HCT116 (cell line): ENCODE measurements around the gene CCDC57. TPM values are rescaled to one million over a fixed set of nuclear protein-coding genes. Genes with fewer than 3 reads are reported as not detected.

Experiments
- ATAC-seq: fragments of 200-7000 bp; cut with Tn5 transposase; 2 replicates; pipeline ENCODE4 v1.9.1; 2020; ENCODE audit warnings: mild to moderate bottlenecking, moderate library complexity
- BruUV-seq: library from RNA; stranded (reverse); fragments of 400-500 nt; replicated peaks from 2 replicates; lab custom pipeline; 2021; lab: Mats Ljungman, UMichigan
- CTCF ChIA-PET: fragments of 300-600 bp; sonication (Branson Sonifier 250); formaldehyde crosslinking; loops from one replicate; lab custom pipeline; 2021; ENCODE audit warnings: antibody characterized with exemption; lab: Charles Lee
- POLR2A ChIA-PET: fragments of 300-600, 350-600 bp; sonication (Branson Sonifier 250); formaldehyde crosslinking; loops from one replicate; lab custom pipeline; 2021; ENCODE audit warnings: antibody characterized with exemption; lab: Charles Lee
- RAD21 ChIA-PET, 2 experiments: fragments of 300-600 bp; sonication (Branson Sonifier 250); formaldehyde crosslinking; loops; one replicate each; lab custom pipeline; 2023; ENCODE audit warnings: low total read pairs in 2 of 2; ENCODE audit not compliant: uncharacterized antibody in 2 of 2, unreplicated experiment in 2 of 2, low non-redundant PET in 1 of 2; lab: Charles Lee
- DNase-seq: peaks from one replicate; pipeline ENCODE4 v3.0.0-alpha.2; 2010; ENCODE audit warnings: low read depth, low spot score
- H2AFZ ChIP-seq: fragments of 200-600 bp; shearing (Covaris generic), sonication (generic); 2 replicates; pipeline ENCODE4 v1.6.1; 2017; ENCODE audit warnings: low read depth, mixed run types, mixed read lengths, antibody characterized with exemption, low read length; ENCODE audit not compliant: poor library complexity, severe bottlenecking
- H3K27ac ChIP-seq: 2 replicates; pipeline ENCODE4 v1.5.1; 2012; ENCODE audit warnings: low read depth, low read length
- H3K27me3 ChIP-seq: fragments of 200-600 bp; sonication (generic); 2 replicates; pipeline ENCODE4 v1.6.1; 2016; ENCODE audit warnings: mixed run types, low read length, mixed read lengths; ENCODE audit not compliant: insufficient read depth
- H3K36me3 ChIP-seq, 2 experiments: fragments of 200-500 bp in 1 of 2; fragments of 200-600 bp in 1 of 2; sonication (Bioruptor generic) in 1 of 2; sonication (generic) in 1 of 2; 2 replicates each; pipeline versions ENCODE4 v1.5.1 to v1.6.1; 2014 to 2016; ENCODE audit warnings: low read length in 2 of 2, inconsistent platforms in 1 of 2, mixed read lengths in 1 of 2, mixed run types in 1 of 2; ENCODE audit not compliant: insufficient read depth in 2 of 2, control insufficient read depth in 1 of 2
- H3K4me1 ChIP-seq, 2 experiments: fragments of 200-600 bp in 1 of 2; sonication (generic) in 1 of 2; 2 replicates each; pipeline versions ENCODE4 v1.5.1 to v1.6.1; 2012 to 2017; ENCODE audit warnings: low read length in 2 of 2, inconsistent platforms in 1 of 2, mild to moderate bottlenecking in 1 of 2, mixed read lengths in 1 of 2, mixed run types in 1 of 2, moderate library complexity in 1 of 2; ENCODE audit not compliant: insufficient read depth in 2 of 2, control insufficient read depth in 1 of 2
- H3K4me2 ChIP-seq: fragments of 200-600 bp; sonication (generic); 2 replicates; pipeline ENCODE4 v1.6.1; 2017; ENCODE audit warnings: mixed run types, low read length, mixed read lengths
- H3K4me3 ChIP-seq, 2 experiments: fragments of 200-600 bp in 1 of 2; sonication (generic) in 1 of 2; replicated peaks in 1 of 2; 2 replicates each; pipeline ENCODE4 v1.5.1; 2011 to 2016; ENCODE audit warnings: low read length in 2 of 2, control low read depth in 1 of 2, low read depth in 1 of 2, mild to moderate bottlenecking in 1 of 2, mixed read lengths in 1 of 2, mixed run types in 1 of 2
- H3K79me2 ChIP-seq: fragments of 200-600 bp; sonication (generic); 2 replicates; pipeline ENCODE4 v1.6.1; 2017; ENCODE audit warnings: mild to moderate bottlenecking, mixed run types, low read length, moderate library complexity, mixed read lengths; ENCODE audit not compliant: insufficient read depth
- H3K9ac ChIP-seq: fragments of 200-600 bp; sonication (generic); 2 replicates; pipeline ENCODE4 v1.6.1; 2016; ENCODE audit warnings: low read length, mixed read lengths
- H3K9me2 ChIP-seq: fragments of 200-600 bp; sonication (generic), shearing (Covaris generic); 2 replicates; pipeline ENCODE4 v1.6.1; 2017; ENCODE audit warnings: mixed run types, mild to moderate bottlenecking, moderate library complexity; ENCODE audit not compliant: insufficient read depth
- H3K9me3 ChIP-seq, 2 experiments: fragments of 200-500 bp in 1 of 2; fragments of 200-600 bp in 1 of 2; sonication (Bioruptor generic) in 1 of 2; sonication (generic) in 1 of 2; 2 replicates each; pipeline ENCODE4 v1.6.1; 2014 to 2017; ENCODE audit warnings: low read length in 2 of 2, mixed read lengths in 2 of 2, inconsistent platforms in 1 of 2, low read depth in 1 of 2, mild to moderate bottlenecking in 1 of 2, mixed run types in 1 of 2, moderate library complexity in 1 of 2; ENCODE audit not compliant: control insufficient read depth in 1 of 2, insufficient read depth in 1 of 2
- H4K20me1 ChIP-seq: fragments of 200-600 bp; sonication (generic), shearing (Covaris generic); 2 replicates; pipeline ENCODE4 v1.6.1; 2017; ENCODE audit warnings: mixed run types, mild to moderate bottlenecking, moderate library complexity; ENCODE audit not compliant: insufficient read depth
- CBX3 ChIP-seq: IDR thresholded peaks from 2 replicates; pipeline ENCODE4 v1.6.1; 2012; ENCODE audit warnings: low read depth
- CEBPB ChIP-seq: IDR thresholded peaks from 2 replicates; pipeline ENCODE4 v1.6.1; 2012; ENCODE audit warnings: low read depth
- EGR1 ChIP-seq: IDR thresholded peaks from 2 replicates; pipeline ENCODE4 v1.6.1; 2012; ENCODE audit warnings: low read depth
- ELF1 ChIP-seq: IDR thresholded peaks from 2 replicates; pipeline ENCODE4 v1.6.1; 2012; ENCODE audit warnings: low read depth, borderline replicate concordance
- EZH2 ChIP-seq: fragments of 200-600 bp; sonication (generic); IDR thresholded peaks from 2 replicates; pipeline ENCODE4 v1.6.1; 2017; ENCODE audit warnings: antibody characterized with exemption, mixed run types
- EZH2phosphoT487 ChIP-seq: fragments of 200-600 bp; IDR thresholded peaks from 2 replicates; pipeline ENCODE4 v1.6.1; 2018; ENCODE audit warnings: antibody characterized with exemption, borderline replicate concordance
- FOSL1 ChIP-seq: IDR thresholded peaks from 2 replicates; pipeline ENCODE4 v1.6.1; 2012; ENCODE audit warnings: low read depth
- JUND ChIP-seq: IDR thresholded peaks from 2 replicates; pipeline ENCODE4 v1.6.1; 2012
- MAX ChIP-seq: IDR thresholded peaks from 2 replicates; pipeline ENCODE4 v1.6.1; 2012
- POLR2A ChIP-seq: IDR thresholded peaks from 2 replicates; pipeline ENCODE4 v1.7.0; 2011; ENCODE audit warnings: borderline replicate concordance; ENCODE audit not compliant: insufficient read depth, insufficient read length; ENCODE audit errors: extremely low read depth
- POLR2AphosphoS5 ChIP-seq: IDR thresholded peaks from 2 replicates; pipeline ENCODE4 v1.6.1; 2011; ENCODE audit warnings: mild to moderate bottlenecking, low read depth, low read length, moderate library complexity
- SIN3A ChIP-seq: IDR thresholded peaks from 2 replicates; pipeline ENCODE4 v1.6.1; 2012; ENCODE audit warnings: low read depth
- SRF ChIP-seq: IDR thresholded peaks from 2 replicates; pipeline ENCODE4 v1.6.1; 2012; ENCODE audit warnings: low read depth
- YY1 ChIP-seq: IDR thresholded peaks from 2 replicates; pipeline ENCODE4 v1.6.1; 2011; ENCODE audit warnings: low read length, low read depth, moderate library complexity, mild to moderate bottlenecking; ENCODE audit not compliant: insufficient replicate concordance; ENCODE audit errors: extremely low read depth
- ZFX ChIP-seq: fragments of 450-650 bp; IDR thresholded peaks from 2 replicates; pipeline ENCODE4 v1.6.1; 2017
- ZNF274 ChIP-seq: fragments of 200-500 bp; sonication (Bioruptor generic); IDR thresholded peaks from 2 replicates; pipeline ENCODE4 v1.6.1; 2014; ENCODE audit warnings: mild to moderate bottlenecking, low read depth, low read length, inconsistent platforms
- intact Hi-C: fragments of 100-400 bp; cut with micrococcal nuclease; formaldehyde crosslinking; loops from 2 replicates; pipeline ENCODE4 v1.10.0; 2022
- total RNA-seq: library from RNA; stranded (reverse); gene quantifications from one replicate; pipeline ENCODE4 v1.2.1, GENCODE V29; 2021; ENCODE audit not compliant: unreplicated experiment
- TF ChIP-seq, protein P1 (sequence below), 3 experiments: fragments of 200-600 bp in 1 of 3; sonication (generic) in 1 of 3; IDR thresholded peaks in 2 of 3; conservative IDR thresholded peaks in 1 of 3; 2 replicates each; pipeline ENCODE4 v1.5.1; 2012 to 2017; ENCODE audit warnings: low read depth in 2 of 3, low read length in 2 of 3, antibody characterized with exemption in 1 of 3, borderline replicate concordance in 1 of 3, control low read depth in 1 of 3, mild to moderate bottlenecking in 1 of 3, mixed read lengths in 1 of 3, mixed run types in 1 of 3, moderate library complexity in 1 of 3; ENCODE audit not compliant: insufficient read depth in 1 of 3
- TF ChIP-seq, protein P2 (sequence below): IDR thresholded peaks from 2 replicates; pipeline ENCODE4 v1.6.1; 2012

The CCDC57 gene
- total RNA-seq, 1 experiment from 2014 or later = 143 TPM

DNA sequence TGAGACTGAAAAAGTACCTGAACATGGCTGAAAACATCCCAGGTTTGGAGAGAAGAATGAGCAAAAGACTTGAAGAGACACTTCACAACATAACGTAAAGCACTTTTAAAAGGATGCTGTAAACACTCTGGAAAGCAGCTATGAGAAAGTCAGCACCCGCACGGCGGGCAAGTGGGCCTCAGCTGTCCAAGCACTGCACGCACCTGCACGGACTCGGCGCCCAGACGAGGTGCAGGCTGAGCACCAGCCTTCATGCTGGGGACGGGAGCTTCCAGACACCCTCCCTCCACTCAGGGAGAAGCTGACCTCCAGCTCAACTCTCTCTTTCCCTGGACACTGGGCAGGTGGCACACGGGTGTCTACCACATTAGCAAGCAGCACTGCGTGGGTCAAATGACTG lies 13.1 kb downstream of the CCDC57 start:
- no peak overlapping the region for H2AFZ ChIP-seq
- H3K36me3 ChIP-seq = peaks cover 37 to 40% of the 10 kb centered on the region in 2 experiments; a peak in 3 of 4 replicates
- peaks cover 5% of the 10 kb centered on the region; the same call in 1 of the 2 replicates for H3K79me2 ChIP-seq
- TF ChIP-seq EZH2 (no peak), FOSL1 (no peak), EGR1 (no peak), SIN3A (no peak), MAX (no peak), JUND (no peak), SRF (no peak)
- TF ChIP-seq, protein P1, sequence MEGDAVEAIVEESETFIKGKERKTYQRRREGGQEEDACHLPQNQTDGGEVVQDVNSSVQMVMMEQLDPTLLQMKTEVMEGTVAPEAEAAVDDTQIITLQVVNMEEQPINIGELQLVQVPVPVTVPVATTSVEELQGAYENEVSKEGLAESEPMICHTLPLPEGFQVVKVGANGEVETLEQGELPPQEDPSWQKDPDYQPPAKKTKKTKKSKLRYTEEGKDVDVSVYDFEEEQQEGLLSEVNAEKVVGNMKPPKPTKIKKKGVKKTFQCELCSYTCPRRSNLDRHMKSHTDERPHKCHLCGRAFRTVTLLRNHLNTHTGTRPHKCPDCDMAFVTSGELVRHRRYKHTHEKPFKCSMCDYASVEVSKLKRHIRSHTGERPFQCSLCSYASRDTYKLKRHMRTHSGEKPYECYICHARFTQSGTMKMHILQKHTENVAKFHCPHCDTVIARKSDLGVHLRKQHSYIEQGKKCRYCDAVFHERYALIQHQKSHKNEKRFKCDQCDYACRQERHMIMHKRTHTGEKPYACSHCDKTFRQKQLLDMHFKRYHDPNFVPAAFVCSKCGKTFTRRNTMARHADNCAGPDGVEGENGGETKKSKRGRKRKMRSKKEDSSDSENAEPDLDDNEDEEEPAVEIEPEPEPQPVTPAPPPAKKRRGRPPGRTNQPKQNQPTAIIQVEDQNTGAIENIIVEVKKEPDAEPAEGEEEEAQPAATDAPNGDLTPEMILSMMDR (IDR thresholded peaks at IDR 0.05 in 2 of 3, conservative IDR thresholded peaks at IDR 0.05 in 1 of 3; ENCODE audit: borderline replicate concordance in 1 of 3, insufficient read depth in 1 of 3, low read depth in 2 of 3, low read length in 2 of 3) = no peak
- CTCF ChIA-PET = interaction anchor here (1.2 kb wide), 1 partner anchor 169 kb away, joined by 3 read pairs; no protein-coding TSS in a partner anchor
- no peak for DNase-seq
- H3K27ac ChIP-seq = no peak overlapping the region
- RAD21 ChIA-PET = no interaction called here
- no peaks in the 10 kb centered on the region for H4K20me1 ChIP-seq
- H3K27me3 ChIP-seq = no peaks in the 10 kb centered on the region
- no peaks in the 10 kb centered on the region for H3K9me2 ChIP-seq
- H3K9me3 ChIP-seq = no peaks in the 10 kb centered on the region
- POLR2A ChIA-PET = interaction anchor here (0.6 kb wide), 1 partner anchor 1652 kb away, joined by 3 read pairs; no protein-coding TSS in a partner anchor
- intact Hi-C loops = no loop called here
- H3K4me2 ChIP-seq = no peak overlapping the region
- no peak overlapping the region for H3K9ac ChIP-seq
- H3K4me1 ChIP-seq = peaks cover 8 to 10% of the 10 kb centered on the region in 2 experiments
- no TSS peak for BruUV-seq
- ATAC-seq = no peak
- no peak overlapping the region for H3K4me3 ChIP-seq

DNA sequence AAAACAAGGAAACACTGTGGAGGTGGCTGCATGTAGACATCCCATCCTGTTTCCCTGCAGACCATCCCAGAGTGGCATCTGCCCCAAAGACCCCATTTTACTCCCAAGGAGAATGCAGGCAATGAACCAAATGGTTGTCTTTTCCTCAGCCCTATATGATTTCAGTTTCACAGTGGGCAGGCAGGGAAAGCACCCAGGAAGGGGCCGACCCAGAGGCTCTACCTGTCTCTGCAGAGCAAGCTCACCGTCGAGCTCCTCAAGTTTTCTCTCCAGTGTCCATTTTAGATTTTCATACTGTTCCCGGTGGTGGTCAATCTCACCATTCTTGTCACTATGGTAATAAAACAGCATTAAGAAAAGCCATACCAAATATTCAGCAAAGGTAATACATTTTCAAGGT lies 14.6 kb downstream of the CCDC57 start:
- no peak overlapping the region for H3K27ac ChIP-seq
- no peaks in the 10 kb centered on the region for H3K4me1 ChIP-seq
- DNase-seq (no peak), ATAC-seq (no peak)
- no peaks in the 10 kb centered on the region for H4K20me1 ChIP-seq
- no peak overlapping the region for H3K9ac ChIP-seq
- CTCF ChIA-PET = no interaction called here
- no peak overlapping the region for H3K4me2 ChIP-seq
- BruUV-seq = no TSS peak
- no peaks in the 10 kb centered on the region for H3K27me3 ChIP-seq
- RAD21 ChIA-PET = no interaction called here
- H3K79me2 ChIP-seq = no peaks in the 10 kb centered on the region; the same call in 1 of the 2 replicates
- POLR2A ChIA-PET = no interaction called here
- H3K9me2 ChIP-seq = no peaks in the 10 kb centered on the region
- no peak for TF ChIP-seq CBX3
- TF ChIP-seq JUND = no peak
- no peak for TF ChIP-seq POLR2A
- TF ChIP-seq POLR2AphosphoS5 = no peak
- TF ChIP-seq EZH2phosphoT487 = no peak
- TF ChIP-seq YY1 = no peak
- TF ChIP-seq, protein P1 (IDR thresholded peaks at IDR 0.05 in 2 of 3, conservative IDR thresholded peaks at IDR 0.05 in 1 of 3; ENCODE audit: borderline replicate concordance in 1 of 3, insufficient read depth in 1 of 3, low read depth in 2 of 3, low read length in 2 of 3) = no peak
- TF ChIP-seq, protein P2, sequence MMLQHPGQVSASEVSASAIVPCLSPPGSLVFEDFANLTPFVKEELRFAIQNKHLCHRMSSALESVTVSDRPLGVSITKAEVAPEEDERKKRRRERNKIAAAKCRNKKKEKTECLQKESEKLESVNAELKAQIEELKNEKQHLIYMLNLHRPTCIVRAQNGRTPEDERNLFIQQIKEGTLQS = no peak
- TF ChIP-seq CEBPB = no peak
- TF ChIP-seq ELF1 = no peak
- no peak for TF ChIP-seq ZFX
- no peak for TF ChIP-seq FOSL1
- no peak for TF ChIP-seq ZNF274
- no peak for TF ChIP-seq SRF
- no peaks in the 10 kb centered on the region for H3K9me3 ChIP-seq
- intact Hi-C loops = no loop called here
- no peak overlapping the region for H2AFZ ChIP-seq
- H3K36me3 ChIP-seq = peaks cover 47 to 51% of the 10 kb centered on the region in 2 experiments; a peak in 3 of 4 replicates
- H3K4me3 ChIP-seq = no peak overlapping the region
